HUES6 (cell line): ENCODE results near the gene FXYD1.
"Not testable (repeated sequence)": the region's sequence is repeated elsewhere in the genome, so short reads cannot be mapped to it uniquely, and the experiment has no call there.

Source experiments
- H3K27ac ChIP-seq: 2 replicates; pipeline ENCODE4 v1.7.0; 2013; ENCODE audit warnings: low read depth, mild to moderate bottlenecking, low read length, inconsistent platforms
- H3K27me3 ChIP-seq: 2 replicates; pipeline ENCODE4 v1.6.1; 2013; ENCODE audit warnings: low read length; ENCODE audit not compliant: control insufficient read depth, insufficient read depth
- H3K36me3 ChIP-seq: 2 replicates; pipeline ENCODE4 v1.6.1; 2013; ENCODE audit warnings: low read length; ENCODE audit not compliant: control insufficient read depth, insufficient read depth
- H3K4me1 ChIP-seq: 2 replicates; pipeline ENCODE4 v1.6.1; 2013; ENCODE audit warnings: low read length; ENCODE audit not compliant: control insufficient read depth, insufficient read depth
- H3K4me3 ChIP-seq: 2 replicates; pipeline ENCODE4 v1.5.1; 2013; ENCODE audit warnings: low read depth, low read length
- H3K9ac ChIP-seq: one replicate; pipeline ENCODE4 v1.6.1; 2013; ENCODE audit warnings: mild to moderate bottlenecking, low read length
- H3K9me3 ChIP-seq: 2 replicates; pipeline ENCODE4 v1.6.1; 2013; ENCODE audit warnings: low read depth, low read length; ENCODE audit not compliant: control insufficient read depth, insufficient read depth

Gene FXYD1

GRCh38 chr19:35144600-35145436, 6.2 kb downstream of the FXYD1 start:
- Histone ChIP-seq H3K9me3 (no peaks in the 10 kb centered on the region), H3K36me3 (no peaks in the 10 kb centered on the region)

DNA sequence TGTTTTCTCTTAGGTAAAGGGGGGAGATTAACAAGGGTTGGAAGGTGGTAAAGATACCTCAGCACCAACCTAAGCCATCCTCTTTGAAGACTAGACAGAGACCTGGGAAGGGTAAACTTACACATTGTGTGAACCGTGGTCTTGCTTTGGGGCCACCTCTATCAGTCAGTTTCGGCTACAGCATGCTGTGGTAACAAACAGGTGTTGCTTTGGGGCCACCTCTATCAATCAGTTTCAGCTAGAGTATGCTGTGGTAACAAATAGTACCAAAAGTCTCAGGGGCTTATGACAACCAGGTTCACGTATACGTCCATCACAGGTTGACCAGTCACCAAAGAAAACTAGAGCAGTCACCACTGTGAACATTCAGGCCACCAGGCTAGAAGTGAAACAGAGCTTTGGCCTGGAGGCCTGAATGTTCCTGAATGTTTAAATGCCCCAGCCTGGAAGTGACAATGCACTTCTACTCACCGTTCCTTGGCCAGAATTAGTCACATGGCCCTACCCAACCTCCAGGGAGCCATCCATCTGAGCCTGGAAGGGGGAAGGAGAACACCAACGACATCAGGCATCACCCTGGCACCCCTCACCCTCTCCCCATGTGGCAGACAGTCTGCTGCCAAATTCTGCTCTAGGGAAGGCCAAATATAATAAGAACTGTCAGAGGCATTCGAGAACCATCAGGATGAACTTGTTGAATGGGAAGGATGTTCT, 8.3 kb downstream of the FXYD1 start:
- Histone ChIP-seq H3K4me1 (peaks cover 30% of the 10 kb centered on the region), H3K36me3 (no peaks in the 10 kb centered on the region), H3K4me3 (no peak overlapping the region), H3K27ac (no peak overlapping the region), H3K27me3 (peaks cover 21% of the 10 kb centered on the region), H3K9ac (no peak overlapping the region), H3K9me3 (no peaks in the 10 kb centered on the region)

More at GRCh38 chr19:35144600-35145436, 6.2 kb downstream of the FXYD1 start:
- peaks cover 25% of the 10 kb centered on the region for H3K4me1 ChIP-seq
- H3K27me3 ChIP-seq, result peaks cover 26% of the 10 kb centered on the region
- no peak overlapping the region for H3K9ac ChIP-seq
- H3K27ac ChIP-seq, result no peak overlapping the region
- peak overlapping the region; percentile 65; the same call in 1 of the 2 replicates for H3K4me3 ChIP-seq

DNA sequence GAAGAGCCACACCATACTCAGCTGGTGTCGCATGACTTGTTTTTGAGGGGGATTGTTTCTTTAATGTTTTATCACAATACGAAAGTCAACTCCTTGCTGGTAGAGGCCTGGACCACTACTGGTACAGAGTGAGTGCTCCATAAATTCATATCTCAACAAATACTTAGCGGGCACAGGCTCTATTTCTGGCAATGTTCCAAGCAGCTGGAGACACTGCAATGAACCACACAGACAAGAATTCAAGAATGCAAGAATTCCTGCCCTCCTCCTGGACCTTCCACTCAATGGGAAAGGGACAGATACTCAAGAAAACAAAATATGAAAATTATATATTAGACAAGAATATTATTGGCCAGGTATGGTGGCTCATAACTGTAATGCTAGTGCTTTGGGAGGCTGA, 10.8 kb downstream of the FXYD1 start:
- H3K4me3 ChIP-seq, result no peak overlapping the region
- no peak overlapping the region for H3K9ac ChIP-seq
- H3K36me3 ChIP-seq, result no peaks in the 10 kb centered on the region
- H3K4me1 ChIP-seq, result peaks cover 31% of the 10 kb centered on the region
- no peaks in the 10 kb centered on the region for H3K9me3 ChIP-seq
- H3K27me3 ChIP-seq, result no peaks in the 10 kb centered on the region
- H3K27ac ChIP-seq, result no peak overlapping the region

DNA sequence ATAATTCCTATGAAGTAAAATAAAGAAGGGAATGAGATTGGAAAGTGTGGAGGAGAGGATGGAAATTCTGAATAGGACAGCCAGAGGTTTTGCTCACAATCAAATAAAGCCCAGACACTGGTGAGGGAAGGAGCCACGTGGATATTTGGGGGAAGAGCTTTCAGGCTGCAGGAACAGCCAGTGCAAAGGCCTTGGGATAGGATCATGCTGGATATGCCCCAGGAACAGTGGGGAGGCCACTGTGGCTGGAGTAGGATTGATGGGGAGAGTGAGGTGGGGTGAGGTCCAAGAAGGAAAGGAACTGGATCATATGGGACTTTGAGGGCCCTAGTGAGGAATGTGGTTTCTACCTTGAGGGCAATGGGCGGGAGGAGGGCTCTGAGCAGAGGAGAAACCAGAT, 11.8 kb downstream of the FXYD1 start:
- Histone ChIP-seq H3K4me3 (no peak overlapping the region), H3K4me1 (peaks cover 27% of the 10 kb centered on the region), H3K27ac (no peak overlapping the region), H3K9me3 (no peaks in the 10 kb centered on the region), H3K9ac (no peak overlapping the region), H3K36me3 (no peaks in the 10 kb centered on the region), H3K27me3 (no peaks in the 10 kb centered on the region)

DNA sequence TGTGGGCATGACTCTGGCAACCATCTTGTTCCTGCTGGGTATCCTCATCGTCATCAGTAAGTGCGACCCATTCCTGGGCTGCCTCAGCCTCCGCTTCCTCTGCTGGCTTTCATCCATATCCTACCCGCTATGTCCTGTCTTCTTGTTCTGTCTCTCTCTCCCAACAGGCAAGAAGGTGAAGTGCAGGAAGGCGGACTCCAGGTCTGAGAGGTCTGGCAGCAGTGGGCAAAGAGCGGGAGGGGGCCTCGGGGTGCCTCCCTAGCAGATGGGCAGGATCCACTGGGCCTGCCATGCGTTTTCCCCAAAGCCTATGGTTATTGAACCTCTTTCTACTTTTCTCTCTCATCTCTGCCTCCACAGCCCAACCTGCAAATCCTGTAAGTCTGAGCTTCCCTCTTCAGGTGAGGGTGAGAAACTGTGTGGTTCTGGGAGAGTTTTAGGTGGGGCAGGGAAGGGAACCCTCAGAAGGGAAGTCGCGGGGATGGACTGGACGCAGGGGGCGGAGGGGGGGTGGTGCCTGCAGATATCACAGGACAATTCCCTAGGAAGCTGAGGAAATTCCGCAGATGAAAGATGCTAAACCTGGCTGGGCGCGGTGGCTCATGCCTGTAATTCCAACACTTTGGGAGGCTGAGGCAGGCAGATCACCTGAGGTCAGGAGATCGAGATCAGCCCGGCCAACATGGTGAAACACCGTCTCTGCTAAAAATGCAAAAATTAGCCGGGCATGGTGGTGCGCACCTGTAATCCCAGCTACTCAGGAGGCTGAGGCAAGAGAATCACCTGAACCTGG, 12.8 kb downstream of the FXYD1 start:
- peak overlapping the region; percentile 12 for H3K9ac ChIP-seq
- H3K9me3 ChIP-seq, result no peaks in the 10 kb centered on the region
- no peaks in the 10 kb centered on the region for H3K36me3 ChIP-seq
- H3K27ac ChIP-seq, result no peak overlapping the region
- peaks cover 33% of the 10 kb centered on the region for H3K4me1 ChIP-seq
- no peaks in the 10 kb centered on the region for H3K27me3 ChIP-seq
- H3K4me3 ChIP-seq, result no peak overlapping the region

DNA sequence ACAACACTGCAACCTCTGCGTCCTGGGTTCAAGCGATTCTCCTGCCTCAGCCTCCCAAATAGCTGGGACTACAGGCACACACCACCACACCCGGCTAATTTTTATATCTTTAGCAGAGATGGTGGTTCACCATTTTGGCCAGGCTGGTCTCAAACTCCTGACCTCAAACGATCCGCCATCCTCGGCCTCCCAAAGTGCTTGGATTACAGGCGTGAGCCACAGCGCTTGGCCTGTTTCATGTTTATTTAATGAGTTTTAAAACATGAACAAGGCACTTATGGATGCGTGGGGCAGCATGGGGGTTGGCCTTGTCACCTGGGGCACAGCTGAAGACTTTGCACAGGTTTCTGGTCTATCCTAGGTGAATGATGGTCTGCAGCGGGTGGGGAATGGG, 14.5 kb downstream of the FXYD1 start:
- not testable (repeated sequence) for H3K9me3 ChIP-seq, H3K27me3 ChIP-seq, H3K9ac ChIP-seq, H3K27ac ChIP-seq
- peak overlapping the region; percentile 81; the same call in 1 of the 2 replicates for H3K4me3 ChIP-seq
- H3K36me3 ChIP-seq, result peaks cover 16% of the 10 kb centered on the region
- peaks cover 33% of the 10 kb centered on the region for H3K4me1 ChIP-seq

GRCh38 chr19:35153701-35154524, 15.3 kb downstream of the FXYD1 start:
- no peaks in the 10 kb centered on the region for H3K9me3 ChIP-seq
- H3K27me3 ChIP-seq, result no peaks in the 10 kb centered on the region
- peaks cover 33% of the 10 kb centered on the region for H3K4me1 ChIP-seq
- no peak overlapping the region; the same call in 1 of the 2 replicates for H3K27ac ChIP-seq
- peak overlapping the region; percentile 81 for H3K4me3 ChIP-seq
- peaks cover 24% of the 10 kb centered on the region for H3K36me3 ChIP-seq
- H3K9ac ChIP-seq, result peak overlapping the region; percentile 74

DNA sequence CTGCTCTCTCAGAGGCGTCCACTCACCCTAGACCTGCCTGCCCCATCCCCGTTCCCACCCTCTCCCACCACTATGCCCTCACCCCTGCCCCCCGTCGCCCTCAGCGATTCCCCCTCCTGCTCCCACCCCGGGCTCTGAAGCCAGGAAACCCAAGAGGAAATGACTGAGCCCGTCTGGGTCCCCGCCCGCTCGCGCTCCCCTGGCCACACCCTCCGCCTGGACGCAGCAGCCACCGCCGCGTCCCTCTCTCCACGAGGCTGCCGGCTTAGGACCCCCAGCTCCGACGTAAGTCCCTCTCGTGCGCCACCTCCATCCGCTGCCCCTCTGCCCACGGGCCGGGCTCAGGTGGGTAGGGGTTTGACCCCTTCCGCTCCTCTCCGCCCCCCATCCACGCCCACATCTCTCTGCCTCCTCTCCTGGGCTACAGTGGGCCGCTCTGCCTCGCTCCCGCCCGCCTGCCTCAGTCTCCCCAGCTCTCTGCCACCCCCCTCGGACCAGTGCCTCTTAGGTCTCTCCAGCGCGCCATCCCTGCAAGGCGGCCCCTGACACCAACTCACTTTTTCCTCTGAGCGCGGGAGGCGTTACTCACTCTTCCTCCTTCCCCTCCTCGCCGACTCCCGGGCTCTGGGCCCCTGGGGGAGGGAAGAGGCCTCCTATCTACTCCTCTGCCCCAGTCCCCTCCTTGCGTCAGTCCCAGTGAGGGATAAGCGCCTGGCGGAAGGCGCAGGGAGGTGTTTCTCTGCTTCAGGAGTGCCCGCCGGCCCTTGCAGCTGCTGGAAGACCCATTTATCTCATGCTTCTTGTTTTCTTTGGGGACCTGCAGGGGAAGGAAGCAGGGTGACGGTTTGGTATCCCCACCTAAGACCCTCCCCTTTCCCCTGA, 16.1 kb downstream of the FXYD1 start, which contains the start of gene FXYD5:
TSS of gene FXYD5 (plus strand) at position 211 of the 882 bp plus-strand sequence. CDS start 816 bp downstream, outside the sequence.
- no peaks in the 10 kb centered on the region for H3K27me3 ChIP-seq
- H3K9me3 ChIP-seq, result no peaks in the 10 kb centered on the region
- peak within 1 kb of the TSS; percentile 18; the same call in 1 of the 2 replicates for H3K27ac ChIP-seq
- H3K9ac ChIP-seq, result peak within 1 kb of the TSS; percentile 74
- H3K4me3 ChIP-seq, result peak within 1 kb of the TSS; percentile 81
- peaks cover 32% of the 10 kb centered on the region for H3K36me3 ChIP-seq
- H3K4me1 ChIP-seq, result peaks cover 33% of the 10 kb centered on the region

- H3K9ac ChIP-seq, result peak overlapping the region; percentile 74
- peaks cover 31% of the 10 kb centered on the region for H3K4me1 ChIP-seq
- no peaks in the 10 kb centered on the region for H3K9me3 ChIP-seq
- H3K4me3 ChIP-seq, result peak overlapping the region; percentile 81
- no peaks in the 10 kb centered on the region for H3K27me3 ChIP-seq
- peak overlapping the region; percentile 18; the same call in 1 of the 2 replicates for H3K27ac ChIP-seq
- peaks cover 38% of the 10 kb centered on the region for H3K36me3 ChIP-seq
Observed at GRCh38 chr19:35155441-35155840, 16.8 kb downstream of the FXYD1 start.
